Upper lobe of right lung (tissue), 1 donor: ENCODE results near the gene DGKQ. TPM values are rescaled to one million over a fixed set of nuclear protein-coding genes. Genes with fewer than 3 reads are reported as not detected.
"Not testable (repeated sequence)": the region's sequence is repeated elsewhere in the genome, so short reads cannot be mapped to it uniquely, and the experiment has no call there.

Experiments
- ATAC-seq: fragments of 200-7000 bp; cut with Tn5 transposase; one replicate; pipeline ENCODE4 v1.9.1; 2020; ENCODE audit warnings: mild to moderate bottlenecking, moderate library complexity
- DNase-seq: peaks from one replicate; pipeline ENCODE4 v3.0.0-alpha.2; 2020
- H3K27ac ChIP-seq: fragments of 200-600 bp; one replicate; pipeline ENCODE4 v1.8.0; 2022
- H3K27me3 ChIP-seq: fragments of 200-600 bp; one replicate; pipeline ENCODE4 v1.8.0; 2022; ENCODE audit warnings: mild to moderate bottlenecking
- H3K36me3 ChIP-seq: fragments of 200-600 bp; one replicate; pipeline ENCODE4 v1.8.0; 2022
- H3K4me1 ChIP-seq: fragments of 200-600 bp; one replicate; pipeline ENCODE4 v1.8.0; 2022
- H3K4me3 ChIP-seq: fragments of 200-600 bp; one replicate; pipeline ENCODE4 v1.8.0; 2022; ENCODE audit warnings: mild to moderate bottlenecking
- H3K9me3 ChIP-seq: fragments of 200-600 bp; one replicate; pipeline ENCODE4 v1.8.0; 2022
- CTCF ChIP-seq: fragments of 200-600 bp; IDR thresholded peaks from one replicate; pipeline ENCODE4 v1.8.0; 2022; ENCODE audit warnings: antibody characterized with exemption
- intact Hi-C: fragments of 100-400 bp; cut with DNase I; formaldehyde crosslinking; loops from one replicate; pipeline ENCODE4 v1.11.0; 2022
- total RNA-seq: library from RNA; stranded (reverse); fragmentation: NEBNext Ultra II Directional; extraction: Animal tissue kit (Norgen Biotek cat#: 25700); gene quantifications from one replicate; pipeline ENCODE4 v1.2.1, GENCODE V29; 2021
- donor health status: DM: no; HTN: yes; CAD: no; lungs with severe emphysema.

The DGKQ gene
- total RNA-seq, 1 donor from 2014 or later = 19.1 TPM

GRCh38 chr4:947491-947971 lies 25.8 kb downstream of the DGKQ start:
- H3K9me3 ChIP-seq = no peaks in the 10 kb centered on the region
- H3K36me3 ChIP-seq = peaks cover 8% of the 10 kb centered on the region
- no peaks in the 10 kb centered on the region for H3K27me3 ChIP-seq
- DNase-seq (peak; percentile 57), ATAC-seq (no peak)
- no peak overlapping the region for H3K27ac ChIP-seq
- no peak overlapping the region for H3K4me3 ChIP-seq
- no peak for TF ChIP-seq CTCF
- intact Hi-C loops = no loop called here
- no peaks in the 10 kb centered on the region for H3K4me1 ChIP-seq

GRCh38 chr4:946517-947471 lies 26.6 kb downstream of the DGKQ start:
- ATAC-seq = no peak
- intact Hi-C loops = no loop called here
- Histone ChIP-seq H3K9me3 (no peaks in the 10 kb centered on the region), H3K27ac (no peak overlapping the region), H3K4me3 (no peak overlapping the region), H3K36me3 (peaks cover 8% of the 10 kb centered on the region), H3K27me3 (no peaks in the 10 kb centered on the region), H3K4me1 (no peaks in the 10 kb centered on the region)
- DNase-seq = peak; percentile 40
- no peak for TF ChIP-seq CTCF

GRCh38 chr4:946103-946450 lies 27.3 kb downstream of the DGKQ start:
- no peaks in the 10 kb centered on the region for H3K9me3 ChIP-seq
- no peak overlapping the region for H3K4me3 ChIP-seq
- no peak for TF ChIP-seq CTCF
- H3K27ac ChIP-seq = no peak overlapping the region
- ATAC-seq (no peak), DNase-seq (peak; percentile 40)
- no peaks in the 10 kb centered on the region for H3K27me3 ChIP-seq
- peaks cover under 1% of the 10 kb centered on the region for H3K36me3 ChIP-seq
- no peaks in the 10 kb centered on the region for H3K4me1 ChIP-seq
- intact Hi-C loops = no loop called here

DNA sequence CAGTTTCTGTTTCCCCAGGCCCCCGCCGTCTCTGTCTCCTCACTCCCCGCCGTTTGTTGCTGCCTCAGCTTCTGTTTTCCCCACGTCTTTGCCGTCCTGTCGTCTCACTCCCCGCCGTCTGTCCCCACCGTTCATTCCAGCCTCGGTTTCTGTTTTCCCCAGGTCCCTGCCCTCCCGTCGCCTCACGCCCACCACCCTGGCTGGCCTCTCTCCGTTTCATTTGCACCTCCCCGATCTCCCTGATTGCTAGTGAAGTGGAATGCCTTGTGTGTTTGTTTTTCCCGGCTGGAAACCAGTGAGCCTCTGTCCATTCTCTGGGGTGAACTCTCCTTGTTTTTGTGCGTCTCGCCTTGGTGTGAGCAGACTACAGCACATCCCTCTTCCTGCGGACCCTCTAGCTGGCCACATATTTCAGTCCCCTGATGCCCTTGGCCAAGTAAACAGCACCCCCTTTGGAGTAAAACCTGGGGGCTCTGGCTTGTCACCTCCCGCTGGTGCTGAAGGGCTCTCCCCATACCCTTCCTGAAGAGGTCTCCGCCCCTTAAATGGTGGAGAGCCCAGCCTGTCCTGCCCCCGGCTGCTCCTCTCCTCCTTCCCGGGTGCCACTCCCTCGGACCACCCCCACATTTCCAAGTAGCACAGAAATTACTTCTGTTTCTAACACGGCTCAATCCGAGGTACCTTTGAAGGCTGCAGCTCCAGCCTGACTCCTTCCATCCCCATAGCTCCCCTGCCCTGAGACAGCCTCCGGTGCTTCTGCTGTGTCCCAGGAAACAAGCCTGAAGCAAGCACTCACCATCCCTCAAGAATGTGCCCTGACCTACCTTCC lies 27.9 kb downstream of the DGKQ start:
- no peaks in the 10 kb centered on the region for H3K9me3 ChIP-seq
- intact Hi-C loops = no loop called here
- H3K27me3 ChIP-seq = no peaks in the 10 kb centered on the region
- H3K4me3 ChIP-seq = no peak overlapping the region
- DNase-seq = peak; percentile 42
- H3K27ac ChIP-seq = no peak overlapping the region
- H3K4me1 ChIP-seq = no peaks in the 10 kb centered on the region
- H3K36me3 ChIP-seq = no peaks in the 10 kb centered on the region
- peak; percentile 35 for ATAC-seq
- no peak for TF ChIP-seq CTCF

- intact Hi-C loops, H3K4me3 ChIP-seq, H3K27ac ChIP-seq, H3K36me3 ChIP-seq, DNase-seq, H3K4me1 ChIP-seq, H3K9me3 ChIP-seq, H3K27me3 ChIP-seq, ATAC-seq: not testable (repeated sequence)
These were observed 33.9 kb downstream of the DGKQ start for GRCh38 chr4:939508-939907.

DNA sequence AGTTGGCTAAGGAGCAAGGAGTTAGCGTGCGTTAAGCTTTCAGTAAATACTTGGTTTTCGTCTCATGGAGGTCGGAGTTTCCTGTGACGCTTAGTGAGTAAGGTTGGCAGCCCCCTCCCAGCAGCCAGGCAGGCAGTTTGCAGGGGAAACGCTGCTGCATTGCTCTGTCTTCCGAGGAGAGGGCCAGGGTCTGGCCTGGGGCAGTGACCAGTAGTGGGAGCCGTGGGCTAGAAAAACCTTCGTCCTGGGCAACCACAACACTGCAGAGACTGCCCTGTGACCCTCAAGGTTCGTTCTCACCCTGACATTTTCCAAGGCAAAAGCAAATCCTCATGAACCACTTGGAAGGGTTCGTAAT lies 40.7 kb downstream of the DGKQ start:
- Histone ChIP-seq H3K27me3 (no peaks in the 10 kb centered on the region), H3K4me1 (peaks cover 30% of the 10 kb centered on the region), H3K27ac (peak overlapping the region; percentile 96), H3K36me3 (no peaks in the 10 kb centered on the region), H3K9me3 (no peaks in the 10 kb centered on the region), H3K4me3 (peak overlapping the region; percentile 100)
- ATAC-seq (no peak), DNase-seq (no peak)
- TF ChIP-seq CTCF = no peak
- intact Hi-C loops = no loop called here
